Purkinje cell (primary cell): ENCODE results near the gene KLF7. TPM values are rescaled to one million over a fixed set of nuclear protein-coding genes. Genes with fewer than 3 reads are reported as not detected.

Source experiments
- polyA plus RNA-seq: library from polyadenylated mRNA; unstranded; fragments of >200 nt; fragmentation: Nextera tagmentation; gene quantifications from 2 replicates; pipeline ENCODE4 v1.2.1, GENCODE V29; 2014

KLF7 gene
- 2.4 and 5.8 TPM in 2 replicates for polyA plus RNA-seq

DNA sequence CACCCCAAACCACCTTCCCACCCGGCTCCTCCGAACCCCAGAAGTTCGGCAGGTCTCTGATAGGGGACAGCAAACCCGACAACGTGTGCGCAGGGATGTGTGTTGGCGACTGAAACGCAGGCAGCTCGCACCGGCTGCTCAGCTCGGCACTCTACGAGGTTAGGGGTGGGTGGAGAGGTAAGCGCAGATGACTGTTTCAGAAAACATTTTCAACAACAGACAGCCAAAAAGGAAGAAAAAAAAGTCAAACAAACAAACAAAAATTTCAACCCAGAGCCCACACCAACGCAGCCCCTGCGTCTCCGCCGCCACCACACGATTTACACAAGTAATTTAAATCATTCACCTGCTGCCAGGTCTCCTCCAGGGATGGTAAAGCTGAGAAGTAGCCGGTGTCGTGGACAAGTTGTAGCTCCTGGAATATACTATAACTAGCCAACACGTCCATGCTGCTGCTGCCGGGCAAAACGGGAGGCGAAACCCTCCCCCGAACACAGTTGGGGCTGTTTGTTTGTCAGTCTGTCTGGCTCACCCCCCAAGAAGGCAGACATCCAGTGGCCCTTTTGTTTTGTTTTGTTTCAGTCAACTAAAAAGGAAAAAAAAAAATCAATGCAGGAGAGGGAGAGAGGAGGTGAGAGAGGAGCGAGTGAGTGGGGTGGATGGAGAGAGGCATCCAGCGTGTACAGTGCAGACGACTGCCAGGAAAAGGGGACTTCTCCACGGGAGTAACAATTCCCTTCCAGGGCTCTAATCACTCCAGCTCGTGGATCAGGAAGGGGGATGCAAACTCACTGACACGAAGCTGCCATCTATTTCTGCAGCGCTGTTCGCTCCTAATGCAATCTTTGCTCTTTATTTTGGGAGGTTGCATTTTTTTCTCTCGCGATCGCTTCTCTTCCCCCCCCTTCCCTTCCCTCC lies at the start of gene KLF7:
KLF7 (minus strand) TSS at position 828 of the 918 bp plus-strand sequence; CDS start at position 448, 380 bp downstream.

Other genes with a start within 250 kb of the KLF7 start
- gene CPO, start 226.4 kb downstream of the KLF7 start, polyA plus RNA-seq, result 0.20 TPM in 1 of 2 replicates, not detected in the other